GM19455 (cell line): ENCODE data around the gene UMOD.

ENCODE experiments used
- ATAC-seq: cut with Tn5 transposase; IDR thresholded peaks from one replicate; pipeline ENCODE4 v1.9.1; 2021; ENCODE audit not compliant: unreplicated experiment

Gene UMOD

DNA sequence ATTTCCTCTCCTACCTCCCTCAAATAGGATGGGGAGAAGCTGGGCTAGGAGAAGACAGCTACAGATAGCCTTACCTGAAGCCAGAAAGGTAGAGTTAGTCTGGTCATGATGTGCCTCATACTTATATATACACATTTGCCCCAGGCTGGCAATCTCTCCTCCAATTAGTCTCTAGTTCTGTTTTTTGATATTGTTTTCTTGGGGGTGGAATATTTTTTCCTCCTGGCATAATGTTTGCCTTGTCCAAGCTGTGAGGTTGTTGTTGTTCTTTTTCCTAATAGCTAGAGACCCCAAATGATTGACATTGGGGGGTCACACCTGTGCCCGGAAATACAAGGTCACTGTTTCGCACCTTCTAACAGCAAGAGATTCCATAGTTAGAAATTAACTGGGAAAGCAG lies at the start of gene UMOD:
Gene UMOD (minus strand): TSS at position 101 of the 400 bp plus-strand sequence. CDS start 1,978 bp downstream, outside the sequence.
- ATAC-seq, result no peak

- ATAC-seq, result no peak
These were observed 49.0 kb upstream of the UMOD start for GRCh38 chr16:20401475-20402016.

- no peak for ATAC-seq
These were observed 48.6 kb upstream of the UMOD start for GRCh38 chr16:20401066-20401465.

DNA sequence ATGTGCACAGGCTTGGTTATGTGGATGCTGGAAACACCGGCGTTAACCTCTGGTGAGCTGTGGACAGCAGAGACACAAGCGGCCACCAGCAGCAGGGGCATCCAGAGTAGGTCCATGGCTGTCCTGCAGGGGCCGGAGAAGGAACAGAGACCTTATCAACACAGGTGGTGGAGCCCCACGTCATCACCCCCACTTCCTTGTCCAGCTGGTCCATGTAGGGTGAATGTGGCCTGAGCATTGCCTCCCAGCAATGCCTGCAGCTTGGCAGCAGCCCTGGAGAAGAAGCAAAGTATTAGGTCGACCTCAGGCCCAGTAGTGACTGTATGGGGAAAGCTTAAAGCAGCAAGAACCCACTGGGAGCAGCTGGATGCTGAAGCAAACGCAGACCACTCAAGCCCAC lies 46.7 kb upstream of the UMOD start:
- no peak for ATAC-seq

DNA sequence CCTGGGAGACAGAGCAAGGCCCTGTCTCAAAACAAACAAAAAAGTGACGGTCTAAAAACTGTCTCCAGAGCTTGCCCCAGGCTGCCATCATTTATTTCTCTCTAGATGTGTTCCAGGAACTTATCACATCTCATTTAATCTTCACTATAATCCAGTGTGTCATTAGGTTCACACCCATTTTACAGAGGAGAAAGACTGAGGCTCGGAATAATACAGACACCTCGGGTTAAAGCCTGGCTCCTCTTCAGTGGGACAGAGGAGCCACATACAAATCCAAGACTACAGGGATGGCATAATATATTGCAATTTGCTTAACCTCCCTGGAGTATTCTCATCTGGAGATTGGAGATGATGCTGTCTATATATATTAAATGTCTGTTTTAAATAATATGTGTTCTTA lies 46.1 kb upstream of the UMOD start:
- no peak for ATAC-seq

- no peak for ATAC-seq
These were observed 45.1 kb upstream of the UMOD start for GRCh38 chr16:20397468-20398074.

GRCh38 chr16:20396846-20397467 lies 44.4 kb upstream of the UMOD start:
- no peak for ATAC-seq

GRCh38 chr16:20395946-20396345 lies 43.4 kb upstream of the UMOD start:
- ATAC-seq, result no peak

- no peak for ATAC-seq
These were observed 41.5 kb upstream of the UMOD start for GRCh38 chr16:20393801-20394577.

DNA sequence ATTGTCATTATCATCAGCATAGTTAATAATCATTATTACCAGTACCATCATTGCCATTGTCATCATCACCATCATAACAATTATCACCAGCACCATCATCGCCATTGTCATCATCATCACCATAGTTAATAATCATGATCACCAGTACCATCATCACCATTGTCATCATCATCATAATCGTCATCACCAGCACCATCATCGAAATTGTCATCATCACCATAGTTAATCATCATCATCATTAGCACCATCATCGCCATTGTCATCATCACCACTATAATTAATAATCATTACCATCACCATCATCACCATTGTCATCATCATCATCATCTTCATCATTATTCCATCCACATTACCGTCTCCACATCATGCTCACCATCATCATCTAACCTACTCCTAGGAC lies 38.5 kb upstream of the UMOD start:
- no peak for ATAC-seq

DNA sequence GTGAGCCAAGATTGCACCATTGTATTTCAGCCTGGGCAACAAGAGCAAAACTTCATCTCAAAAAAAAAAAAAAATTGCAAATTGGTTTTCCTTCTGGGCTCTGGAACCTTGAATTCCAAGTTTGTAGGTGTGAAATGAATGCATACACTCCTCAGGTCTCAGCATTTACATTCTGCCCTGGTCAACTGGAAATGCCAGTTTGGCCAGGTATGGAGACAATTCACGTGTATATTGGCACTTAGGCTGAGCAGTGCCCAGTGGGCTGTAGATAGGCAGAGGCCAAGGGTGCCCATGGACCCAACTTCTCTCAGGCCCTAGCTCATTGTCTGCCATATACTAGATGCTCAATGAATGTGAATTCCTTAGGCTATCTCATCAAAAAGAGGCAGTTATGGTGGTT lies 36.3 kb upstream of the UMOD start:
- ATAC-seq, result no peak

GRCh38 chr16:20387978-20388377 lies 35.5 kb upstream of the UMOD start:
- ATAC-seq, result no peak

GRCh38 chr16:20385844-20386832 lies 33.6 kb upstream of the UMOD start:
- ATAC-seq, result no peak

- ATAC-seq, result no peak
These were observed 30.9 kb upstream of the UMOD start for GRCh38 chr16:20383106-20384029.

DNA sequence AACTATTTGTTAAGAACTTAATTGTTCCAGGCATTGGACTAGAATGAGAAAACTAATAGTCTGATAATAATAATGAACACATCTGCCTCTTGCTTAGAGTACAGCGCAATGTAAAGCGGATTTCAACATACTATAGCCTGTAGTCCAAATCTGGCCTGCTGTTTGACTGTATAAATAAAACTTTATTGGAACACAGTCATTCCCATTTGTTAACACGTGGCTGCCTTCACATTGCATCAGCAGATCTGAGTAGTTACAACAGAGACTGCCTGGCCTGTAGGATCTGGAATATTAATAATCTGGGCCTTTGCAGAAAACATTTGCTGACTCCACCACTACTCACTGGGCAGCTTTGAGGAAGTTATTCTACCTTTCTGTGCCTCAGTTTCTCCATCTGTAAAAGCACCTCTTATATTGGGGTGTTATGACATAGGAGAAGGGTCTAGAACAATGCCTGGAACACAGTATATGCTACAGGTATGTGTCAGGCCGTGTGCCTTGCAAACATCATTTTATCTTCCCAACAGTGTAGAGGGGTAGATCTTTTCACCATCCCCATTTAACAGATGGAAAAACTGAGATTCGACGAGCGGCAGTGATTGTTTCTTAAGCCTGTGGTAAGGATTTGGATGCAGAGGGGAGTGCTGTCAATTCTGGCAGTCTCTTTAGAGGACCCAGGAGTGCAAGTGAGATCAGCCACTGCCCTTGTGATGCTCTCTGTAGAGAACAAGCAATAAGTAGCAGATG lies 29.9 kb upstream of the UMOD start:
- no peak for ATAC-seq

DNA sequence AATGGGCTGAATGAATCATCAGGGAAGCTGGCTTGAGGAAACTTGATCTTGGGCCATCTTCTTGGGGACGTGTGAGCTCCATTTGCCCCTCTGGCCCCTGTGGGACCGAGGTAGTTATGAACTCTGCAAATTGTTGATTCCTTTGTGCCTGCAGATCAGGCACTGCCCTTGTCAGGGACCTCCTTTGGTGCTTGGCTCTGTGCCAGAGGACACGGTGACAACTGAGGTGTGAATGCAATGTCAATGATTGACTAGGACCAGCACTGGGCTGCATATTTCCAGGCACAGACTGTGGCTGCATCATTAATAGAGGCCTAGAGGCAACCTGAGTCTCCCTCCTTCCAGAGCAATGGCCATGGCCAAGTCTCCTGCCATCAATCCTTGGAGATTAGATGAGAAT lies 28.3 kb upstream of the UMOD start:
- ATAC-seq, result no peak

GRCh38 chr16:20377181-20377580 lies 24.7 kb upstream of the UMOD start:
- no peak for ATAC-seq

- no peak for ATAC-seq
These were observed 20.2 kb upstream of the UMOD start for GRCh38 chr16:20372701-20373100.

GRCh38 chr16:20369452-20370054 lies 17.0 kb upstream of the UMOD start:
- ATAC-seq, result no peak
